ENCODE measurements around the gene TXNDC11. TPM values are rescaled to one million over a fixed set of nuclear protein-coding genes. Genes with fewer than 3 reads are reported as not detected.

Gene TXNDC11
- total RNA-seq, 2 donors from 2014 or later, result 52.0 to 62.1 TPM

DNA sequence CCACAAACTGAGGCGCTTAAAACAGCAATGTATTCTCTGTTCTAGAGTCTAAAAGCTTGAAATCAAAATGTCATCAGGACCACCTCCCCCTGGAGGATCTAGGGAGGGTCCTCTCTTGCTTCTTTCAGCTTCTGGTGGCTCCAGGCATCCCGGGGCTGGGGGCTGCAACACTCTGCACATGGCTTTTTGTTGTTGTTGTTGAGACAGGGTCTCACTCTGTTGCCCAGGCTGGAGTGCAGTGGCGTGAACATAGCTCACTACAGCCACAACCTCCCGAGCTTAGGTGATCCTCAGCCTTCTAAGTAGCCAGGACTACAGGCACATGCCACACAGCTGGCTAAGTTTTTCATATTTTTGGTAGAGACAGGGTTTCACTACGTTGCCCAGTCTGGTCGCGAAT, 111.4 kb downstream of the TXNDC11 start:
- no peak for DNase-seq
- intact Hi-C loops (cut with DNase I), result no loop called here
- Histone ChIP-seq H3K27ac (no peak overlapping the region), H3K9ac (ENCODE audit: low read depth in 2 of 2, low read length in 2 of 2) (no peak overlapping the region), H3K27me3 (no peaks in the 10 kb centered on the region), H3K9me3 (no peaks in the 10 kb centered on the region), H3K4me1 (no peaks in the 10 kb centered on the region), H3K4me3 (no peak overlapping the region), H3K36me3 (no peaks in the 10 kb centered on the region)
- TF ChIP-seq, protein P1, sequence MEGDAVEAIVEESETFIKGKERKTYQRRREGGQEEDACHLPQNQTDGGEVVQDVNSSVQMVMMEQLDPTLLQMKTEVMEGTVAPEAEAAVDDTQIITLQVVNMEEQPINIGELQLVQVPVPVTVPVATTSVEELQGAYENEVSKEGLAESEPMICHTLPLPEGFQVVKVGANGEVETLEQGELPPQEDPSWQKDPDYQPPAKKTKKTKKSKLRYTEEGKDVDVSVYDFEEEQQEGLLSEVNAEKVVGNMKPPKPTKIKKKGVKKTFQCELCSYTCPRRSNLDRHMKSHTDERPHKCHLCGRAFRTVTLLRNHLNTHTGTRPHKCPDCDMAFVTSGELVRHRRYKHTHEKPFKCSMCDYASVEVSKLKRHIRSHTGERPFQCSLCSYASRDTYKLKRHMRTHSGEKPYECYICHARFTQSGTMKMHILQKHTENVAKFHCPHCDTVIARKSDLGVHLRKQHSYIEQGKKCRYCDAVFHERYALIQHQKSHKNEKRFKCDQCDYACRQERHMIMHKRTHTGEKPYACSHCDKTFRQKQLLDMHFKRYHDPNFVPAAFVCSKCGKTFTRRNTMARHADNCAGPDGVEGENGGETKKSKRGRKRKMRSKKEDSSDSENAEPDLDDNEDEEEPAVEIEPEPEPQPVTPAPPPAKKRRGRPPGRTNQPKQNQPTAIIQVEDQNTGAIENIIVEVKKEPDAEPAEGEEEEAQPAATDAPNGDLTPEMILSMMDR (IDR thresholded peaks at IDR 0.05), result no peak

- Histone ChIP-seq H3K27me3 (no peaks in the 10 kb centered on the region), H3K4me1 (no peaks in the 10 kb centered on the region), H3K36me3 (no peaks in the 10 kb centered on the region), H3K9me3 (no peaks in the 10 kb centered on the region), H3K9ac (ENCODE audit: low read depth in 2 of 2, low read length in 2 of 2) (no peak overlapping the region), H3K27ac (no peak overlapping the region), H3K4me3 (no peak overlapping the region)
- TF ChIP-seq, protein P1 (IDR thresholded peaks at IDR 0.05), result no peak
- DNase-seq, result no peak
- intact Hi-C loops (cut with DNase I), result no loop called here
Observed at GRCh38 chr16:11630768-11631056, 111.9 kb downstream of the TXNDC11 start.

- no peak for DNase-seq
- intact Hi-C loops (cut with DNase I), result no loop called here
- Histone ChIP-seq H3K27ac (peak overlapping the region; percentile 55), H3K27me3 (no peaks in the 10 kb centered on the region), H3K4me3 (no peak overlapping the region), H3K4me1 (no peaks in the 10 kb centered on the region), H3K36me3 (no peaks in the 10 kb centered on the region), H3K9me3 (no peaks in the 10 kb centered on the region), H3K9ac (ENCODE audit: low read depth in 2 of 2, low read length in 2 of 2) (no peak overlapping the region)
- TF ChIP-seq, protein P1 (IDR thresholded peaks at IDR 0.05), result no peak
Observed at GRCh38 chr16:11630046-11630767, 112.5 kb downstream of the TXNDC11 start.

Other genes starting within 250 kb of the TXNDC11 start
- 100 to 1,000 TPM; 144 to 211 TPM for gene LITAF, start 155.9 kb downstream of the TXNDC11 start, total RNA-seq
- gene SNN, start 74.4 kb downstream of the TXNDC11 start, total RNA-seq, result 1 to 10 TPM; 2.4 to 5.6 TPM
- 10 to 100 TPM; 40.2 to 47.1 TPM for gene ZC3H7A, start 54.4 kb upstream of the TXNDC11 start, total RNA-seq
- 10 to 100 TPM; 89.5 to 99.3 TPM for gene RSL1D1, start 108.7 kb upstream of the TXNDC11 start, total RNA-seq
- 100 to 1,000 TPM; 135 to 174 TPM for gene GSPT1, start 173.1 kb upstream of the TXNDC11 start, total RNA-seq
- gene NPIPB2, start 199.2 kb upstream of the TXNDC11 start, total RNA-seq, result 1 to 10 TPM; 2.4 to 9.3 TPM
- gene TNFRSF17, start 222.4 kb upstream of the TXNDC11 start, total RNA-seq, result 1 to 10 TPM; 1.3 to 4.2 TPM
- gene SNX29, start 233.9 kb upstream of the TXNDC11 start, total RNA-seq, result 10 to 100 TPM in 1 of 2 donors, 1 to 10 TPM in 1; 9.6 to 11.3 TPM